Gastroesophageal sphincter (tissue), 4 donors: ENCODE measurements around the gene TMEM214. TPM values are rescaled to one million over a fixed set of nuclear protein-coding genes. Genes with fewer than 3 reads are reported as not detected.
A peak's percentile ranks its signal among the peaks of the same experiment; 100 is the strongest.

Experiments used
- ATAC-seq: fragments of 150-250 bp; one replicate; pipeline ENCODE4 v1.9.1; 2016; ENCODE audit warnings: mild to moderate bottlenecking, moderate library complexity
- H3K27ac ChIP-seq, 4 donors: fragments of 200-600 bp; sonication (generic) in 3 of 4; 1 replicate in 3 of 4; 2 replicates in 1 of 4; pipeline ENCODE4 v1.5.1; 2016 to 2019
- H3K27me3 ChIP-seq: fragments of 200-600 bp; sonication (generic); one replicate; pipeline ENCODE4 v1.5.1; 2019
- H3K36me3 ChIP-seq, 2 donors: fragments of 200-600 bp; sonication (generic); one replicate each; pipeline ENCODE4 v1.5.1; 2019; ENCODE audit warnings: control low read depth in 1 of 2
- H3K4me1 ChIP-seq, 3 donors: fragments of 200-600 bp; sonication (generic); 1 replicate in 2 of 3; 2 replicates in 1 of 3; pipeline ENCODE4 v1.5.1; 2016 to 2019; ENCODE audit warnings: control low read depth in 2 of 3
- H3K4me3 ChIP-seq, 2 donors: fragments of 200-600 bp; sonication (generic); one replicate each; pipeline ENCODE4 v1.5.1; 2019; ENCODE audit warnings: mild to moderate bottlenecking in 1 of 2, moderate library complexity in 1 of 2
- H3K9me3 ChIP-seq, 3 donors: fragments of 200-600 bp; sonication (generic); one replicate each; pipeline ENCODE4 v1.5.1; 2017 to 2019; ENCODE audit warnings: control low read depth in 2 of 3
- CTCF ChIP-seq, 4 experiments: fragments of 200-600 bp in 2 of 4; fragments of 450-650 bp in 2 of 4; sonication (generic) in 1 of 4; IDR thresholded peaks; one replicate each; pipeline ENCODE4 v1.5.1; 2017 to 2019; ENCODE audit warnings: antibody characterized with exemption in 4 of 4, mild to moderate bottlenecking in 2 of 4, moderate library complexity in 2 of 4
- EP300 ChIP-seq: sonication (generic); formaldehyde crosslinking; IDR thresholded peaks from one replicate; pipeline ENCODE4 v1.6.1; 2017; ENCODE audit warnings: antibody characterized with exemption, mild to moderate bottlenecking
- POLR2A ChIP-seq, 2 donors: fragments of 450-650 bp; IDR thresholded peaks; one replicate each; pipeline ENCODE4 v1.6.1; 2017; ENCODE audit warnings: antibody characterized with exemption in 2 of 2, mild to moderate bottlenecking in 2 of 2, moderate library complexity in 1 of 2
- POLR2AphosphoS5 ChIP-seq: sonication (generic); formaldehyde crosslinking; IDR thresholded peaks from one replicate; pipeline ENCODE4 v1.6.1; 2017; ENCODE audit warnings: antibody characterized with exemption
- WGBS, 2 donors: methylation state at CpG; one replicate each; pipeline ENCODE4 v1.1.5; 2018; ENCODE audit warnings: low coverage in 1 of 2; 5-methylcytosine and 5-hydroxymethylcytosine counted together
- total RNA-seq, 4 donors: library from RNA; depleted of rRNA; stranded (reverse); fragments of >200 nt; gene quantifications; one replicate each; pipeline ENCODE4 v1.1.0, GENCODE V29; 2016

The TMEM214 gene
- total RNA-seq, 4 donors from 2014 or later, result 16.7 to 39.4 (median 30.3) TPM

GRCh38 chr2:27009716-27010115 is 23.0 kb upstream of the TMEM214 start:
- 60 to 75% methylated on average over 1 to 2 of the region's 2 CpGs for WGBS, 2 donors
- Histone ChIP-seq H3K27ac (no peak overlapping the region), H3K36me3 (no peaks in the 10 kb centered on the region), H3K4me3 (no peak overlapping the region), H3K4me1 (peaks cover 0 to 1% (median 0%) of the 10 kb centered on the region in 3 donors), H3K27me3 (no peaks in the 10 kb centered on the region), H3K9me3 (no peaks in the 10 kb centered on the region)
- TF ChIP-seq CTCF (IDR thresholded peaks at IDR 0.05), result no peak
- no peak for TF ChIP-seq POLR2A (IDR thresholded peaks at IDR 0.05)
- TF ChIP-seq EP300, result no peak
- no peak for TF ChIP-seq POLR2AphosphoS5
- ATAC-seq, result no peak

DNA sequence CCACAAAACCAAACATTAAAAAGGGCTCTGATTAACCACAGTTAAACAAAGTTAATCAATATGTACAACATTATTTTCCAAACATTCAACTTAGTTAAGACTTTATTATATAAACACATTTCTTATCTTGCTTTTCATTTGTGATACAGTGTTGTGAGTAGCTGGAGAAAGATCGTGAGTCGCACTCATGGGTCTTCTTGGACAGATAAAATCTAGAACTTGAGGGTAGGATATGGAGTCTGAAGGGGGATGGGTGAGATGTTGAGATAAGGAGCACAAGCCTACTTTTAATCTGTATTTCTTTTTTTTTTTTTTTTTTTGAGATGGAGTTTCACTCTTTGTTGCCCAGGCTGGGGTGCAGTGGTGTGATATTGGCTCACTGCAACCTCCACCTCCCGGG is 22.6 kb upstream of the TMEM214 start:
- Histone ChIP-seq H3K27ac (no peak overlapping the region), H3K9me3 (no peaks in the 10 kb centered on the region), H3K27me3 (no peaks in the 10 kb centered on the region), H3K4me1 (peaks cover 0 to 5% (median 0%) of the 10 kb centered on the region in 3 donors), H3K36me3 (no peaks in the 10 kb centered on the region), H3K4me3 (no peak overlapping the region)
- TF ChIP-seq POLR2A (IDR thresholded peaks at IDR 0.05), result no peak
- no peak for TF ChIP-seq EP300
- TF ChIP-seq CTCF (IDR thresholded peaks at IDR 0.05), result no peak
- no peak for TF ChIP-seq POLR2AphosphoS5
- ATAC-seq, result no peak
- 72 to 97% methylated on average over 2 to 3 of the region's 3 CpGs for WGBS, 2 donors

DNA sequence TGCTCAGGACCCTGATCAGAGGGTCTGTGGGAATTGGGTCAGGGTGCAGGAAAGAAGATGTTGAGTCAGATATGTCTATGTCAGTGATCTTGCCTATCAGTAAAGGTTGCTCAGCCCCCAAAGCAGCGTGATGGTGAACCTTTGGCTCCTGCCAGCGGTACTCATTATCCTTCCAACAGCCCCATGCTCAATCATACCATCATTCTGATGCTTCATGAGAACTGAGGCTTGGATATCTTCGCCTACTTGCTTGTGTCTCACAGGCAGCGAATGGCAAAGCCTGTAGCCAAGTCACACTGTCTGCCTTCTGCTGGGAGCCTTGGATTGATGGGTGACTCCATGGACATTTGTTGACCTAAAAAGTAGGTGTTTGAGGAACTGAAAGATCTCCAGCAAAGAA is 19.0 kb upstream of the TMEM214 start:
- Histone ChIP-seq H3K36me3 (no peaks in the 10 kb centered on the region), H3K9me3 (no peaks in the 10 kb centered on the region), H3K27me3 (no peaks in the 10 kb centered on the region), H3K27ac (no peak overlapping the region), H3K4me3 (no peak overlapping the region), H3K4me1 (peaks cover 0 to 21% (median 8%) of the 10 kb centered on the region in 3 donors)
- no peak for TF ChIP-seq EP300
- TF ChIP-seq POLR2A (IDR thresholded peaks at IDR 0.05), result no peak
- no peak for TF ChIP-seq POLR2AphosphoS5
- TF ChIP-seq CTCF (IDR thresholded peaks at IDR 0.05), result no peak
- no CpG with 5 or more reads among the region's 4 CpGs for WGBS, 2 donors
- ATAC-seq, result no peak

- no peaks in the 10 kb centered on the region for H3K27me3 ChIP-seq
- no CpG with 5 or more reads among the region's 8 CpGs for WGBS, 2 donors
- no peaks in the 10 kb centered on the region for H3K9me3 ChIP-seq
- H3K36me3 ChIP-seq, result no peaks in the 10 kb centered on the region
- no peak overlapping the region for H3K4me3 ChIP-seq
- no peak for ATAC-seq
- peaks cover 0 to 22% (median 8%) of the 10 kb centered on the region in 3 donors for H3K4me1 ChIP-seq
- TF ChIP-seq CTCF (IDR thresholded peaks at IDR 0.05), result no peak
- no peak for TF ChIP-seq POLR2AphosphoS5
- no peak for TF ChIP-seq EP300
- TF ChIP-seq POLR2A (IDR thresholded peaks at IDR 0.05), result no peak
- H3K27ac ChIP-seq, result peak overlapping the region in 2 of 4 donors; percentile 17 to 25
Observed at GRCh38 chr2:27014771-27015433, 17.9 kb upstream of the TMEM214 start.

GRCh38 chr2:27016801-27017325 is 15.9 kb upstream of the TMEM214 start:
- no peak overlapping the region for H3K27ac ChIP-seq
- H3K4me3 ChIP-seq, result no peak overlapping the region
- ATAC-seq, result no peak
- WGBS, 2 donors, result 11 to 40% methylated on average over 1 to 2 of the region's 3 CpGs
- no peak for TF ChIP-seq POLR2AphosphoS5
- peak in 3 of 4 experiments; percentile 59 to 77 (median 69) for TF ChIP-seq CTCF (IDR thresholded peaks at IDR 0.05)
- peaks cover 0 to under 1% of the 10 kb centered on the region in 2 donors for H3K36me3 ChIP-seq
- no peaks in the 10 kb centered on the region for H3K9me3 ChIP-seq
- H3K4me1 ChIP-seq, result peaks cover 0 to 41% (median 8%) of the 10 kb centered on the region in 3 donors
- no peaks in the 10 kb centered on the region for H3K27me3 ChIP-seq
